ENCODE results near the gene IL26.

- TF ChIP-seq CTCF (IDR thresholded peaks at IDR 0.05) (no peak), EP300 (IDR thresholded peaks at IDR 0.05) (no peak)
Measured at GRCh38 chr12:68154779-68155178, 70.8 kb downstream of the IL26 start.
